Hepatocyte (in vitro differentiated cells): Measurements from ENCODE around the gene SH3GL3. TPM values are rescaled to one million over a fixed set of nuclear protein-coding genes. Genes with fewer than 3 reads are reported as not detected.

ENCODE experiments used
- DNase-seq: peaks from one replicate; pipeline ENCODE4 v3.0.0-alpha.2; 2016; ENCODE audit warnings: low spot score
- H2AFZ ChIP-seq: fragments of 200-600 bp; sonication (generic); 2 replicates; pipeline ENCODE4 v1.6.0; 2016; ENCODE audit warnings: antibody characterized with exemption, mild to moderate bottlenecking
- H3K27ac ChIP-seq: fragments of 200-600 bp; sonication (generic); 2 replicates; pipeline ENCODE4 v1.5.1; 2016; ENCODE audit warnings: mild to moderate bottlenecking
- H3K27me3 ChIP-seq: fragments of 200-600 bp; sonication (generic); 2 replicates; pipeline ENCODE4 v1.6.1; 2016
- H3K36me3 ChIP-seq: fragments of 200-600 bp; sonication (generic); replicated peaks from 2 replicates; pipeline ENCODE4 v1.5.1; 2016; ENCODE audit warnings: low read depth; ENCODE audit not compliant: insufficient read depth
- H3K4me1 ChIP-seq: fragments of 200-600 bp; sonication (generic); 2 replicates; pipeline ENCODE4 v1.5.1; 2016; ENCODE audit warnings: mild to moderate bottlenecking, moderate library complexity; ENCODE audit not compliant: insufficient read depth
- H3K4me2 ChIP-seq: fragments of 200-600 bp; sonication (generic); 2 replicates; pipeline ENCODE4 v1.6.0; 2016
- H3K4me3 ChIP-seq: fragments of 200-600 bp; sonication (generic); 2 replicates; pipeline ENCODE4 v1.5.1; 2016; ENCODE audit warnings: mild to moderate bottlenecking
- H3K79me2 ChIP-seq: fragments of 200-600 bp; sonication (generic); 2 replicates; pipeline ENCODE4 v1.6.0; 2017; ENCODE audit warnings: mild to moderate bottlenecking
- H3K9me2 ChIP-seq: fragments of 200-600 bp; sonication (generic); replicated peaks from 2 replicates; pipeline ENCODE4 v1.6.0; 2017; ENCODE audit warnings: mild to moderate bottlenecking; ENCODE audit not compliant: insufficient read depth
- H3K9me3 ChIP-seq: fragments of 200-600 bp; sonication (generic); 2 replicates; pipeline ENCODE4 v1.5.1; 2016; ENCODE audit warnings: low read depth, mild to moderate bottlenecking
- H4K20me1 ChIP-seq: fragments of 200-600 bp; sonication (generic); 2 replicates; pipeline ENCODE4 v1.6.0; 2016; ENCODE audit warnings: mild to moderate bottlenecking; ENCODE audit not compliant: insufficient read depth, poor library complexity, severe bottlenecking
- EZH2 ChIP-seq: fragments of 200-600 bp; sonication (generic); IDR thresholded peaks from 2 replicates; pipeline ENCODE4 v1.6.1; 2016; ENCODE audit warnings: antibody characterized with exemption, mild to moderate bottlenecking, borderline replicate concordance
- EZH2phosphoT487 ChIP-seq: fragments of 200-600 bp; sonication (generic); IDR thresholded peaks from one replicate; pipeline ENCODE4 v1.6.1; 2018; ENCODE audit warnings: antibody characterized with exemption, mild to moderate bottlenecking, low read depth, moderate library complexity; ENCODE audit not compliant: unreplicated experiment, severe bottlenecking
- WGBS: methylation state at CpG from one replicate; pipeline ENCODE4 v1.1.6; 2016; ENCODE audit warnings: low lambda C conversion rate; ENCODE audit errors: missing lambda C conversion rate; 5-methylcytosine and 5-hydroxymethylcytosine counted together
- polyA plus RNA-seq: library from polyadenylated mRNA; unstranded; fragments of >200 nt; fragmentation: Nextera tagmentation; extraction: Ambion mirVana; gene quantifications from 2 replicates; pipeline ENCODE4 v1.2.1, GENCODE V29; 2016
- total RNA-seq: library from RNA; depleted of rRNA; stranded (reverse); fragments of >200 nt; gene quantifications from 2 replicates; pipeline ENCODE4 v1.2.3, GENCODE V29; 2014
- TF ChIP-seq, protein P1 (sequence below): fragments of 200-600 bp; sonication (generic); IDR thresholded peaks from 2 replicates; pipeline ENCODE4 v1.5.1; 2016; ENCODE audit warnings: antibody characterized with exemption, mild to moderate bottlenecking; ENCODE audit not compliant: poor library complexity

The SH3GL3 gene
- total and polyA plus RNA-seq, 2 experiments from 2014 or later: 11.1 to 13.9 TPM

- Histone ChIP-seq H3K79me2 (no peaks in the 10 kb centered on the region), H3K4me2 (no peak overlapping the region), H3K36me3 (no peaks in the 10 kb centered on the region), H2AFZ (no peak overlapping the region), H3K4me1 (no peaks in the 10 kb centered on the region), H3K4me3 (no peak overlapping the region), H3K27me3 (no peaks in the 10 kb centered on the region), H3K27ac (no peak overlapping the region), H3K9me2 (no peaks in the 10 kb centered on the region), H4K20me1 (no peaks in the 10 kb centered on the region), H3K9me3 (no peaks in the 10 kb centered on the region)
- 90% methylated on average over 2 of the region's 2 CpGs for WGBS
- no peak for DNase-seq
- TF ChIP-seq EZH2 (no peak), EZH2phosphoT487 (no peak)
- TF ChIP-seq, protein P1, sequence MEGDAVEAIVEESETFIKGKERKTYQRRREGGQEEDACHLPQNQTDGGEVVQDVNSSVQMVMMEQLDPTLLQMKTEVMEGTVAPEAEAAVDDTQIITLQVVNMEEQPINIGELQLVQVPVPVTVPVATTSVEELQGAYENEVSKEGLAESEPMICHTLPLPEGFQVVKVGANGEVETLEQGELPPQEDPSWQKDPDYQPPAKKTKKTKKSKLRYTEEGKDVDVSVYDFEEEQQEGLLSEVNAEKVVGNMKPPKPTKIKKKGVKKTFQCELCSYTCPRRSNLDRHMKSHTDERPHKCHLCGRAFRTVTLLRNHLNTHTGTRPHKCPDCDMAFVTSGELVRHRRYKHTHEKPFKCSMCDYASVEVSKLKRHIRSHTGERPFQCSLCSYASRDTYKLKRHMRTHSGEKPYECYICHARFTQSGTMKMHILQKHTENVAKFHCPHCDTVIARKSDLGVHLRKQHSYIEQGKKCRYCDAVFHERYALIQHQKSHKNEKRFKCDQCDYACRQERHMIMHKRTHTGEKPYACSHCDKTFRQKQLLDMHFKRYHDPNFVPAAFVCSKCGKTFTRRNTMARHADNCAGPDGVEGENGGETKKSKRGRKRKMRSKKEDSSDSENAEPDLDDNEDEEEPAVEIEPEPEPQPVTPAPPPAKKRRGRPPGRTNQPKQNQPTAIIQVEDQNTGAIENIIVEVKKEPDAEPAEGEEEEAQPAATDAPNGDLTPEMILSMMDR: no peak
These were observed 69.8 kb downstream of the SH3GL3 start for GRCh38 chr15:83516935-83517334.

GRCh38 chr15:83526319-83526718, 79.2 kb downstream of the SH3GL3 start:
- TF ChIP-seq EZH2phosphoT487 (no peak), EZH2 (no peak)
- TF ChIP-seq, protein P1: no peak
- Histone ChIP-seq H3K4me2 (no peak overlapping the region), H3K79me2 (no peaks in the 10 kb centered on the region), H4K20me1 (no peaks in the 10 kb centered on the region), H3K27me3 (no peaks in the 10 kb centered on the region), H3K9me3 (peaks cover 12% of the 10 kb centered on the region), H3K4me3 (no peak overlapping the region), H2AFZ (no peak overlapping the region), H3K9me2 (no peaks in the 10 kb centered on the region), H3K4me1 (no peaks in the 10 kb centered on the region), H3K27ac (no peak overlapping the region), H3K36me3 (no peaks in the 10 kb centered on the region)
- DNase-seq: no peak
- 87% methylated on average over 2 of the region's 2 CpGs for WGBS

DNA sequence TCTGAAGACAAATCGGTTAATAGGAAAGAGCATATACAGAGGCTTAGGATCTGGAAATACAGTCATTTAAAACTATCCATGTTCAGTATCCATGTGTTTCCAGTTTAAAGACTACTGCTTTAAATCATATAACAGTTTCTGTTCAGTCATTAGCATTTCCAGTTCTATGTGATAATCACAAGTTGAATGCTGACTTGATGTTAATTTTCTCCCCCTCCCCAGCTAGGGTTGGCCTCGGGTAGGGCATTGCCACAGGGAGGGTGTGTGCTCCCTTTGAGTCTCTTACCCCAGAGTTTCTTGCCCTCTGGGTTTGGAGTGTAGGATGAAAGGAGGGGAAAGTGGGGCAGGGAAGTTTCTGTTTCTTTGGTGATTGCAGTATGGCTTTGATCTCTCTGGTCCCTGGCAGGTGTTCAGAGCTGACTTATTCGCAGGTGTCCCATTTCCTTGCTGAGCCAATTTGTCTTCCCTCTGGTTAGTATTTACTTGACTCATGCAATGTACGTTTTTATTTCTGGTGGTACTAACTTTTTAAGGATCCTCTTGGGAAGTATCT, 86.3 kb downstream of the SH3GL3 start:
- no peaks in the 10 kb centered on the region for H3K36me3 ChIP-seq
- no peak for TF ChIP-seq EZH2
- TF ChIP-seq EZH2phosphoT487: no peak
- TF ChIP-seq, protein P1: no peak
- H2AFZ ChIP-seq: no peak overlapping the region
- H3K79me2 ChIP-seq: no peaks in the 10 kb centered on the region
- H3K4me3 ChIP-seq: no peak overlapping the region
- H4K20me1 ChIP-seq: no peaks in the 10 kb centered on the region
- H3K27me3 ChIP-seq: no peaks in the 10 kb centered on the region
- no peak overlapping the region for H3K4me2 ChIP-seq
- peaks cover 4% of the 10 kb centered on the region for H3K9me3 ChIP-seq
- H3K9me2 ChIP-seq: no peaks in the 10 kb centered on the region
- H3K4me1 ChIP-seq: no peaks in the 10 kb centered on the region
- DNase-seq: no peak
- 66% methylated on average over 4 of the region's 4 CpGs for WGBS
- H3K27ac ChIP-seq: no peak overlapping the region
